ENCODE data around the gene PLD3. TPM values are rescaled to one million over a fixed set of nuclear protein-coding genes. Genes with fewer than 3 reads are reported as not detected.

The PLD3 gene
- total RNA-seq, 2 experiments from 2014 or later: 54.4 to 56.7 TPM

GRCh38 chr19:40356681-40357595, 8.4 kb downstream of the PLD3 start:
- Mint-ChIP-seq H3K4me1 (ENCODE audit: low read depth) (peaks cover 12% of the 10 kb centered on the region), H3K27me3 (no peaks in the 10 kb centered on the region), H3K27ac (peak overlapping the region; percentile 32), H3K9me3 (no peaks in the 10 kb centered on the region), H3K36me3 (ENCODE audit: low read depth) (no peaks in the 10 kb centered on the region), H3K4me3 (no peak overlapping the region)
- ATAC-seq (no peak), DNase-seq (no peak)
- intact Hi-C loops (cut with micrococcal nuclease): no loop called here
- ChIA-PET POLR2A (interaction anchor here (1.4 kb wide), 1 partner anchor 24 kb away, joined by 3 read pairs; no protein-coding TSS in a partner anchor), CTCF (interaction anchor here (1.2 kb wide), 1 partner anchor 51 kb away, joined by 4 read pairs; no protein-coding TSS in a partner anchor)
- no peak for TF ChIP-seq CTCF (IDR thresholded peaks at IDR 0.05)

DNA sequence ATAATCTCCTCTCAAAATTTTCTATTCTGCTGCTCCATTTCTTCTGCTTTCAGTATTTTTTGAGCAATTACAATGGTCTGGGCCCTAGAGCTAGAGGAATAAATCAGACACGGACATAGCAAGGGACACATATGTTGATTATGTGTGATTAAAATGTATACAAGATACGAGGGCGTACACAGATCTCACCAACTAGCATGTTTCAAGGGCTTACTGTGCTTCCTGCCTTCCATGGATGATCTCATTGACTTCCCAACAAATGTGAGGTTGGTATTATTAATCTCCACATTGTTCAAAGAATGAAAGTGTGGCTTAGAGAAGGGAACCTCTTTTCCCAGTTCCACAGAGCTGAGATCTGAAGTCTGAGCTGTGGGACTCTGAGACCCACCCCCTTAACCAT, 9.1 kb downstream of the PLD3 start:
- POLR2A ChIA-PET: interaction anchor here (1.4 kb wide), 1 partner anchor 23 kb away, joined by 3 read pairs; no protein-coding TSS in a partner anchor
- Mint-ChIP-seq H3K9me3 (no peaks in the 10 kb centered on the region), H3K27me3 (no peaks in the 10 kb centered on the region), H3K4me1 (ENCODE audit: low read depth) (peaks cover 12% of the 10 kb centered on the region), H3K4me3 (no peak overlapping the region), H3K27ac (peak overlapping the region; percentile 32), H3K36me3 (ENCODE audit: low read depth) (no peaks in the 10 kb centered on the region)
- intact Hi-C loops (cut with micrococcal nuclease): no loop called here
- CTCF ChIA-PET: no interaction called here
- no peak for DNase-seq
- no peak for ATAC-seq
- no peak for TF ChIP-seq CTCF (IDR thresholded peaks at IDR 0.05)

DNA sequence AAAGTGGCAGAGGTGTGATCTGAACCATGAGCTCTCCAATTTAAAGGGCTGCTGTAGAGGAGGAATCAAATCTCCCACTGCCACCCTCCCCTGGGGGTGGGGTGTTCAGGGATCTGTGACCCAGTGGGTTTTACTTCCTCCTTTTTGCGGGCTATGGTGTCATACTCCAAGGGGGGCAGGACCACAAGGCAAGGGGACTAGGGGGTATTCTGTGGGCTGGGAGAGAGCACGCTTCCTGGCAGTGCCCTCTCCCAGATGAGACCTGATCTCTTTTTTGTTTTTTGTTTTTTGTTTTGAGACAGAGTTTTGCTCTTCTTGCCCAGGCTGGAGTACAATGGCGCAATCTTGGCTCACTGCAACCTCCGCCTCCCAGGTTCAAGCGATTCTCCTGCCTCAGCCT, 10.3 kb downstream of the PLD3 start:
- ATAC-seq (no peak), DNase-seq (no peak)
- no peaks in the 10 kb centered on the region for H3K27me3 Mint-ChIP-seq
- no peak overlapping the region for H3K4me3 Mint-ChIP-seq
- H3K27ac Mint-ChIP-seq: no peak overlapping the region
- ChIA-PET CTCF (no interaction called here), POLR2A (no interaction called here)
- no peaks in the 10 kb centered on the region for H3K36me3 Mint-ChIP-seq (ENCODE audit: low read depth)
- H3K9me3 Mint-ChIP-seq: no peaks in the 10 kb centered on the region
- intact Hi-C loops (cut with micrococcal nuclease): no loop called here
- H3K4me1 Mint-ChIP-seq (ENCODE audit: low read depth): peaks cover 17% of the 10 kb centered on the region
- TF ChIP-seq CTCF (IDR thresholded peaks at IDR 0.05): no peak

GRCh38 chr19:40360020-40360707, 11.7 kb downstream of the PLD3 start:
- ATAC-seq (no peak), DNase-seq (no peak)
- Mint-ChIP-seq H3K27me3 (no peaks in the 10 kb centered on the region), H3K4me3 (no peak overlapping the region), H3K9me3 (no peaks in the 10 kb centered on the region), H3K27ac (no peak overlapping the region), H3K36me3 (ENCODE audit: low read depth) (no peaks in the 10 kb centered on the region), H3K4me1 (ENCODE audit: low read depth) (peaks cover 20% of the 10 kb centered on the region)
- CTCF ChIA-PET: no interaction called here
- POLR2A ChIA-PET: interaction anchor here (1.1 kb wide), 1 partner anchor 27 kb away, joined by 3 read pairs; no protein-coding TSS in a partner anchor
- no peak for TF ChIP-seq CTCF (IDR thresholded peaks at IDR 0.05)
- intact Hi-C loops (cut with micrococcal nuclease): no loop called here
